Activated CD8-positive, alpha-beta memory T cell treated with anti-CD3 and anti-CD28 coated beads, Interleukin-2, amount 50 U/mL, for 48 hours (primary cell): ENCODE measurements around the gene MAPK10.
"Not testable (repeated sequence)": the region's sequence is repeated elsewhere in the genome, so short reads cannot be mapped to it uniquely, and the experiment has no call there.

Experiments used
- DNase-seq: peaks from one replicate; pipeline ENCODE4 v3.0.0-alpha.2; 2020

The MAPK10 gene

GRCh38 chr4:86021671-86022070 is 338.2 kb downstream of the MAPK10 start:
- DNase-seq = not testable (repeated sequence)

GRCh38 chr4:86019906-86020305 is 339.9 kb downstream of the MAPK10 start:
- DNase-seq = no peak

GRCh38 chr4:86019362-86019761 is 340.5 kb downstream of the MAPK10 start:
- DNase-seq = no peak

GRCh38 chr4:86015412-86016350 is 344.2 kb downstream of the MAPK10 start:
- DNase-seq = no peak

GRCh38 chr4:86014599-86014998 is 345.3 kb downstream of the MAPK10 start:
- no peak for DNase-seq

GRCh38 chr4:86013621-86014020 is 346.2 kb downstream of the MAPK10 start:
- no peak for DNase-seq

GRCh38 chr4:86011117-86011516 is 348.7 kb downstream of the MAPK10 start:
- DNase-seq = no peak

- DNase-seq = no peak
These were observed 352.8 kb downstream of the MAPK10 start for GRCh38 chr4:86007042-86007441.

- no peak for DNase-seq
These were observed 353.8 kb downstream of the MAPK10 start for GRCh38 chr4:86006057-86006456.

- DNase-seq = no peak
These were observed 355.8 kb downstream of the MAPK10 start for GRCh38 chr4:86004030-86004429.

GRCh38 chr4:86001591-86001990 is 358.3 kb downstream of the MAPK10 start:
- no peak for DNase-seq

- DNase-seq = no peak
These were observed 364.5 kb downstream of the MAPK10 start for GRCh38 chr4:85995361-85995760.

- DNase-seq = no peak
These were observed 365.3 kb downstream of the MAPK10 start for GRCh38 chr4:85994576-85994975.

- no peak for DNase-seq
These were observed 366.2 kb downstream of the MAPK10 start for GRCh38 chr4:85993641-85994040.

GRCh38 chr4:85986266-85986665 is 373.6 kb downstream of the MAPK10 start:
- no peak for DNase-seq

- DNase-seq = no peak
These were observed 380.6 kb downstream of the MAPK10 start for GRCh38 chr4:85979276-85979675.

GRCh38 chr4:85970535-85970934 is 389.3 kb downstream of the MAPK10 start:
- no peak for DNase-seq

- DNase-seq = no peak
These were observed 390.7 kb downstream of the MAPK10 start for GRCh38 chr4:85968945-85969819.

- no peak for DNase-seq
These were observed 392.0 kb downstream of the MAPK10 start for GRCh38 chr4:85967872-85968271.

GRCh38 chr4:85966373-85966772 is 393.5 kb downstream of the MAPK10 start:
- no peak for DNase-seq

- DNase-seq = no peak
These were observed 394.3 kb downstream of the MAPK10 start for GRCh38 chr4:85965529-85965928.

GRCh38 chr4:85965017-85965416 is 394.8 kb downstream of the MAPK10 start:
- DNase-seq = not testable (repeated sequence)

- DNase-seq = no peak
These were observed 395.6 kb downstream of the MAPK10 start for GRCh38 chr4:85964298-85964697.

GRCh38 chr4:85963231-85963630 is 396.6 kb downstream of the MAPK10 start:
- no peak for DNase-seq
